ENCODE data around the gene SLC12A9. TPM values are rescaled to one million over a fixed set of nuclear protein-coding genes. Genes with fewer than 3 reads are reported as not detected.
"Not testable (repeated sequence)": the region's sequence is repeated elsewhere in the genome, so short reads cannot be mapped to it uniquely, and the experiment has no call there.

Gene SLC12A9
- 10 to 100 TPM; 25.7 to 48.3 (median 39.2) TPM for polyA plus RNA-seq (ENCODE audit: insufficient read depth in 1 of 5, insufficient read length in 5 of 5, low replicate concordance in 1 of 5)
- long read RNA-seq, donor 1, full-length matches to known transcripts = 5 of 252 reads
- long read RNA-seq, donor 1, partial matches to known transcripts = 231 of 252 reads
- long read RNA-seq, donor 1, other reads (novel, unspliced or antisense) = 16 of 252 reads
- long read RNA-seq, donor 2, full-length matches to known transcripts = 1 of 1 reads
- long read RNA-seq, donor 2, partial matches to known transcripts = 0 of 1 reads
- long read RNA-seq, donor 2, other reads (novel, unspliced or antisense) = 0 of 1 reads
- long read RNA-seq, donor 3, full-length matches to known transcripts = 5 of 12 reads
- long read RNA-seq, donor 3, partial matches to known transcripts = 7 of 12 reads
- long read RNA-seq, donor 3, other reads (novel, unspliced or antisense) = 0 of 12 reads
- long read RNA-seq, donor 4, full-length matches to known transcripts = 4 of 4 reads
- long read RNA-seq, donor 4, partial matches to known transcripts = 0 of 4 reads
- long read RNA-seq, donor 4, other reads (novel, unspliced or antisense) = 0 of 4 reads
- long read RNA-seq, donor 5, full-length matches to known transcripts = 7 of 7 reads
- long read RNA-seq, donor 5, partial matches to known transcripts = 0 of 7 reads
- long read RNA-seq, donor 5, other reads (novel, unspliced or antisense) = 0 of 7 reads
- long read RNA-seq, donor 6, full-length matches to known transcripts = 5 of 5 reads
- long read RNA-seq, donor 6, partial matches to known transcripts = 0 of 5 reads
- long read RNA-seq, donor 6, other reads (novel, unspliced or antisense) = 0 of 5 reads
- long read RNA-seq, donor 7, full-length matches to known transcripts = 15 of 34 reads
- long read RNA-seq, donor 7, partial matches to known transcripts = 19 of 34 reads
- long read RNA-seq, donor 7, other reads (novel, unspliced or antisense) = 0 of 34 reads
- long read RNA-seq, donor 8, full-length matches to known transcripts = 1 of 1 reads
- long read RNA-seq, donor 8, partial matches to known transcripts = 0 of 1 reads
- long read RNA-seq, donor 8, other reads (novel, unspliced or antisense) = 0 of 1 reads

DNA sequence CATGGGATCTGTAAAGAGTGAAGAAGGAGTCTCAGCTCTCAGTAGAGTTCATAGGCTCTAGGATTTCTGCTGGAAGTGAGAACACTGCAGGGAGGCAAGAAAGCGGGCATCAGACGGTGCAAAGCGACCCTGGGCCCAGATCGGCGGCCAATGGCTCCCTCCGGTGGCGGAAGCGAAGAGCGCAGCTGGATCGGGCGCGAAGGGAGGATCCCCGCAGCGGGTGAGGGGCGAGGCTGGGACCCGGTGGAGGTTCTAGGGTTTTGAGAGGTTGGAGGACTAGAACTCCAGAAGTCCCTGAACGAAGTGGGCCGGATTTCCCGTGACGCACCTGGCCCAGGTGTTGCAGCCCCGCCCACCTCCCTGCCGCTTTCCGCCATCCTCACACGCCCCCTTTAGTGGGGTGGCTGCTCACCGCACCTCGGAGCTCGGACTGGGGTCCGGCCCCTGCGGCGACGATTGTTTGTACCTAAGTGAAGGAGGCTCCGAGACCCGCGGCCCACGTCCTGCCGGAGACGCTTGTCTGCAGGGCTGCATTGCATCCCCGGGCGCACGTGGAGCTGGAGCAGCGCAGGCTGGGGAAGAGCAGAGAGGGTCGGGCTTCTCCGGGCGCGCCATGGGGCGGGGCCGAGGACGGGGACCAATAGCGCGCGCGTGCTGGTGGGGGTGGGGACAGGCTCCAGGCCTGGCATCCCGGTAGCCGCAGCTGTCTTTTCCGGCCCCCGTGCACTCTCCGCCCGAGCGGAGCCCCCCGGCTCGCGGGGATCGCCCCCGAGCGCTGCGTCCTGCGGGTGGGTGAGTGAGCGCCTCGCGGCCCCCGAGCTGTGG lies at the start of gene SLC12A9:
SLC12A9 (plus strand) TSS at position 666 of the 825 bp plus-strand sequence. CDS start 1,485 bp downstream, outside the sequence.
- peak; percentile 88 to 90 for DNase-seq

DNA sequence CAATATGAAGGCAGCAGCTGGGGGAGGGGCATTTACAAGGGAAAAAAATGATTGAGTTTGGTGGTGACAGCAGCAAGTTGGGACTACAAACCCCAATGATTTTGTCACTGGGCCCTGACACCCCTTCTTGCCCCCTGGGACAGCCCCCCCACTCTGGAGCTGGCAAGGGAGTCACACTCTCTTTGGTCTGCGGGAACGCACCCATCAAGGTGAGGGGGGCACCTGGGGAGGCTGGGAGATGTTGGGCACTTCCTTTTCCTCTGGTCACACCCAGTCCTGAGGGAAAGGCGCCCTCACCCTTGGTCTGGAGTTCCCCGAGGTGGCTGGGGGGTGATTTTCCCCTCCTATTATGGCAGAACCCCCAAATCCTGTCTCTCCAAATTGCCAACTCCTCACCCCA lies 49.6 kb upstream of the SLC12A9 start:
- no peak for DNase-seq

- peak; percentile 78 to 81 for DNase-seq
Measured at GRCh38 chr7:100803398-100804161, 48.9 kb upstream of the SLC12A9 start.

DNA sequence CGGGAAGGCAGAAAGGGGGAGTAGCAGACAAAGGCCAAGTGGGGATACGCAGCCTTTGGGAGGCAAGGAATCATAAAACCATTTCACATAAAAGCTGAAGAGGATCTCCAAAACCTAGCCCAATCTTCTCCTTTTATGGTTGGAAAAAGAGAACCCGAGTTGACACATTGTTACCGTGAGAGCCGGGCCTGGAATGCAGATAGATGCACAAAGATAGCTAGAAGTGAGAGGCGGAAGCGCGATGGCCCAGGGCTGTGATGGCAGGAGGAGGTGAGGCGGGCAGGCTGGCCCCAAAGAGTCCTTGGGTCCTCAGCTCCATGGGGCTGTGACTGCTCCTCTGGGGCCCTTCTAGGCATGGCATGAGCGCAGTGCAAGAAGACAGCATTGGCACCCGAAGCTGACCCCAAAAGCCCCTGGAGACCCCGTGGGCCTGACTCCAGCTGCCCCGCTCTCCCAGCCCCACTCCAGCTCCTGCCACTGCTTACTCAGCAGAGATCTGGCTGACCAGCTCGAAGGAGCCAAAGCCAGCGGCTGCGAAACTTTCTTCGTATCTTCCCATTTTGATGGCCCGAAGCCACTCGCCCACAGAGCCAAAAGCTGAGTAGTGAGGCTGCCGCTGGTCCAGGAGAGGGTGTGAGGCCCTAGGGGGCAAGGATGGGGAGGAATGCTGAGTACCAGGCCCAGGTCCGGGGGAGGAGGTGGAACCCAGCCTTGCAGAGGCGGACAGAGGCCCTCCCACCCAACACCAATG lies 47.7 kb upstream of the SLC12A9 start:
- DNase-seq = no peak

- no peak for DNase-seq
Measured at GRCh38 chr7:100806276-100806675, 46.2 kb upstream of the SLC12A9 start.

- DNase-seq = not testable (repeated sequence)
Measured at GRCh38 chr7:100806883-100807282, 45.6 kb upstream of the SLC12A9 start.

GRCh38 chr7:100808354-100808875 lies 44.1 kb upstream of the SLC12A9 start:
- DNase-seq = no peak

DNA sequence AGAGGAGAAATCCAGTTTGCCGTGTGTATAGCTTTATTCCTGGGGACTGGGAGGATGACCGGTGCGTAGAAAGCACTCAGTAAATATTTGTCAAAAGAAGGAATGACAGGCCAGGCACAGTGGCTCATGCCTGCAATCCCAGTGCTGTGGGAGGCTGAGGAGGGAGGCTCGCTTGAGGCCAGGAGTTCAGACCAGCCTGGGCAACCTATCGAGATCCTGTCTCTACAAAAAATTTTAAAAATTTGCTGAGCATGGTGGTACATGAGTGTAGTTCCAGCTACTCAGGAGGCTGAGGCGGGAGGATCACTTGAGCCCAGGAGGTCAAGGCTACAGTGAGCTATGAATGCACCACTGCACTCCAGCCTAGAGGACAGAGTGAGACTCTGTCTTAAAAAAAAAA lies 41.0 kb upstream of the SLC12A9 start:
- no peak for DNase-seq

DNA sequence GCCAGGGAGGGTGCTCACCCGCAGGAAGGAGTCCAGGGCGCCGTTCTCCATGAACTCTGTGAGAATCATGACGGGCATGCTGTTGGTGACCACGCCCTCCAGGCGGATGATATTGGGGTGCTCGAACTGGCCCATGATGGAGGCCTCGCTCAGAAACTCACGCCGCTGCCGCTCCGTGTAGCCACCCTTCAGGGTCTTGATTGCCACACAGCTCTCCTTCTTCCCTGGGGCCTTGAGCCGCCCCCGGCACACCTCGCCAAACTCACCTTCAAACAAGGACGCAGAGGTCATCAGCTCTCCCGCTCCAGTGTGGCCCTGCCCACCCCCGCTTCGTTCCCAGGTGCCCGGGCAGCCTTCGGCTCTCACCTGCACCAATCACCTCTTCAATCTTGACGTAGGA lies 39.8 kb upstream of the SLC12A9 start:
- DNase-seq = no peak

DNA sequence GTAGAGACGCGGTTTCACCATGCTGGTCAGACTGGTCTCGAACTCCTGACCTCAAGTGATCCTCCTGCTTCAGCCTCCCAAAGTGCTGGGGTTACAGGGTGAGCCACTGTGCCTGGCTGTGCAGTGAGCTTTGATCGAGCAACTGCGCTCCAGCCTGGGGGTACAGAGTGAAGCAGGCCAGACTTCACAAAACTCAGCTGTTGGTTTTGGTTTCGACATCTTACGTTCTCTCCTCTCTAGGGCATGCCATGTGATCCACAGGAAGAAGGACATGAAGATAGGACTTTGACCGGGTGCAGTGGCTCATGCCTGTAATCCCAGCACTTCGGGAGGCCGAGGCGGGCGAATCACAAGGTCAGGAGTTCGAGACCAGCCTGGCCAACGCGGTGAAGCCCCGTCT lies 36.0 kb upstream of the SLC12A9 start:
- DNase-seq = not testable (repeated sequence)

DNA sequence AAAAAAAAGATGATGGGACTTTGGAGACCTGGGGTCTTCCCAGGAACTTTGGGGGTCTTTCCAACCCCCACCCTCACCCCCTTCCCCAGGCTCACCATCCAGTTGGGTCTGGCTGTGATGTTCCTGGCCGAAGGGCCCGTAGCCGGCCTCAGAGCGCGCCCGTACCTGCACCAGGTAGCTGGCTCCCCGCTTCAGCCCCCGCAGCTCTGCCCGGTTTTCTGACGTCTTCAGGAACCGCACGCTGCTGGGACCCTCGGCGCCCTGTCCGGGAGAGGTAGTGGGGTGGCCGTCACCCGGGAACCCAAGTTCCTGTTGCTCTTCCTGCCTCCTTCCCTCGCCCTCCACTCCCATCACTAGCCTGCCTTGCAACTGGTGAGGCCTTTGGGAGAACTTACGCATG lies 35.4 kb upstream of the SLC12A9 start:
- DNase-seq = no peak

GRCh38 chr7:100818366-100818765 lies 34.1 kb upstream of the SLC12A9 start:
- DNase-seq = no peak

- no peak for DNase-seq
Measured at GRCh38 chr7:100818825-100819224, 33.7 kb upstream of the SLC12A9 start.

GRCh38 chr7:100819586-100819985 lies 32.9 kb upstream of the SLC12A9 start:
- no peak for DNase-seq

- no peak for DNase-seq
Measured at GRCh38 chr7:100822236-100823139, 30.0 kb upstream of the SLC12A9 start.

DNA sequence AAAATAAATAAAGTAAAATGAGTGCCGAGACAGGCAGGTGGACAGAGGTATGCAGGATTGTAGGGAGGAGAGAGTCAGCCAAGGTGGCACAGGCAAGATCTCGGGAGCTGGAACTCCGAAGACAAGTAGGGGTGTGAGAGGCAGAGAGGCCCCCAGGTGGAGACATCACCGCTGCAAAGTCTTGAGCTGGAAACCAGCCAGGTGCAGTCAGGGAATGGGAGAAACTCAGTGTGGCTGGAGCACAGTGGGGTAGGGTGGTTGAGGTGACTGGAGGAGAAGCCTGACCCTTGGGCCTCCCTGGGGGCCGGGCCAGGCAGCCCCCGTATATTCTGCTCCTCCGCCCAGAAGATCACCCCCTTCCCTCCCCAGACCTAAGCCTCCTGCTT lies 29.4 kb upstream of the SLC12A9 start:
- no peak for DNase-seq

- no peak for DNase-seq
Measured at GRCh38 chr7:100823534-100823933, 29.0 kb upstream of the SLC12A9 start.

DNA sequence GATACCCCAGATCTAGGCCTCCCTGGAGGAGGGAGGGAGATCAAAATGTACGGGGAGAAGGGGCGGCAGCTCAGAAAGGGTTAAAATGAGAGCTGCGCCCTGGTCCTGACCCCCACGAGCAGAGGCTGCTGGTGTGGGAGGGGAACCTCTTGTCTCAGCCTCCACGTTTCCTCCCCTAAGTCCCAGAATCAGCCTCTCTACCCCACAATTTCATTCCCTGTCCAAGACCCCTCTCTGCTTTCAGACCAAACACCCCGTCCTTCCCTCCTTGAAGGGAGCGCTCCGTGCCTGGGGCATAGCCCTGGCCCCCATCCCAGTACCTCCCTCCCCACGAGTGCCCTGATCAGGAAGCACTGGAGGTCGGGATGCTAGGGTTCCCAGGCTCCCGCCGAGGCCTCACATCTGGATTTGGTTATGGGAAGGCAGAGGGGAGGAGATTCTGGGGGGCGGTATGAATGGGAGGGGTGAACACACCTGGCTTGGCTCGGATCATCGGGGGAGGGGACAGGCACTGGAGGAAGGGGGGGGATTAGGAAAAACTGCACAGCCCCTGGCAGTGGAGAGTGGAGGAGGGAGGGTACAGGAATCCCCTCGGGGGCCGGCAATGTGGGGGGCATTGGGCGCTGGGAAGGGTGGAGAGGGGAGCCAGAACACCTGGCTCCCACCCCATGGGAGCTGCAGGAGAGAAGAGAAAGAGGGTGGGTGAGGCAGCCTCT lies 27.9 kb upstream of the SLC12A9 start:
- DNase-seq = no peak
